Activated CD8-positive, alpha-beta memory T cell treated with anti-CD3 and anti-CD28 coated beads, Interleukin-2, amount 10 ng/mL, durations not matched to agents 7 days and 5 days (primary cell): Measurements from ENCODE around the gene NECTIN2. TPM values are rescaled to one million over a fixed set of nuclear protein-coding genes. Genes with fewer than 3 reads are reported as not detected.
A peak's percentile ranks its signal among the peaks of the same experiment; 100 is the strongest.

Source experiments
- ATAC-seq: fragments of 150-1000 bp; cut with Tn5 transposase; one replicate; pipeline ENCODE4 v1.10.0; 2021; ENCODE audit warnings: moderate library complexity
- CTCF ChIA-PET: fragments of 350-600 bp; sonication (Branson Sonifier 250); formaldehyde crosslinking; loops from one replicate; lab custom pipeline; 2021; ENCODE audit warnings: antibody characterized with exemption; lab: Charles Lee
- DNase-seq: peaks from one replicate; pipeline ENCODE4 v3.0.0-alpha.2; 2020
- H3K27ac Mint-ChIP-seq: one replicate; pipeline ENCODE4 v1.8.0; 2021; ENCODE audit warnings: mild to moderate bottlenecking, mixed read lengths
- H3K27me3 Mint-ChIP-seq: one replicate; pipeline ENCODE4 v1.8.0; 2021; ENCODE audit warnings: mixed read lengths
- H3K36me3 Mint-ChIP-seq: one replicate; pipeline ENCODE4 v1.8.0; 2021; ENCODE audit warnings: mild to moderate bottlenecking, mixed read lengths
- H3K4me1 Mint-ChIP-seq: one replicate; pipeline ENCODE4 v1.8.0; 2021; ENCODE audit warnings: mixed read lengths
- H3K4me3 Mint-ChIP-seq: one replicate; pipeline ENCODE4 v1.8.0; 2021; ENCODE audit warnings: mild to moderate bottlenecking, moderate library complexity, mixed read lengths
- H3K9me3 Mint-ChIP-seq: one replicate; pipeline ENCODE4 v1.8.0; 2022; ENCODE audit warnings: low read depth, mixed read lengths
- total RNA-seq, 2 experiments: library from RNA; stranded (reverse); gene quantifications; one replicate each; pipeline ENCODE4 v1.2.3, GENCODE V29; 2021

NECTIN2 gene
- total RNA-seq, result under 1 TPM; 0.49 to 0.67 TPM

DNA sequence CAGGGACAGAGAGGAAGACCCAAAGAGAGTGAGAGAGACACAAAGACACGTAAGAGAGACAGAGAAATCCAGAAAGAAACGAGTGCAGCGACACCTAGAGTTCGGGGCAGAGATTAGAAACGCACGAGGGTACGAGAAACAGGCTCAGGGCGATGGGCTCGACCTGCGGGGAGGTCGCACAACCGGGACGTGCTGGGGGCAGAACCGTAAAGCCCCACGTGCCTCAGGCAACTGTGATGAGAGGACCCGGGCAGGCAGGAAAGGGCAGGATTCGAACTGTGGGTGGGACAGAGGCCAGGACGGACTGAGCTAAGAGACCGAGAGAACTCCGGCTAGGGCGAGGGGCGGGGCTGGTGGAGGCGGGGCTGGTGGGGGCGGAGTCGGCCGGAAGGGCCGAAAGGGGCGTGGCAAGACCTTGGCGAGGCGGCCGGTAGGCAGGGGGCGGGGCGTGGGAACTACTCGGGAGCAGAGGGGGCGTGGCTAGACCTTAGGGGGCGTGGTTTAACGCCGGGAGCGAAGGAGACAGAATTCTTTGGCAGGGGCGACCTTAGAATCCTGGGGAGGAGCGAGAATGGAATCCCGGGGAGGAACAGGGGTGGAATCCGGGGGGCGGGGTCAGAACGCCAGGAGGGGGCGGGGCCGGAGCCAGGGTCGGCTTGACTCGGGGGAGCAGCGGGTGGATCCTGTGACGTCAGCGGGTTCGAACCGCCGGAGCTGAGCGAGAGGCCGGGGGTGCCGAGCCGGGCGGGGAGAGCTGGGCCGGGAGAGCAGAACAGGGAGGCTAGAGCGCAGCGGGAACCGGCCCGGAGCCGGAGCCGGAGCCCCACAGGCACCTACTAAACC, at the start of gene NECTIN2:
NECTIN2 (plus strand) TSS at position 686 of the 843 bp plus-strand sequence. CDS start 229 bp downstream, outside the sequence.
- Mint-ChIP-seq H3K4me1 (peaks cover 21% of the 10 kb centered on the region), H3K27ac (peak within 1 kb of the TSS; percentile 55), H3K9me3 (no peaks in the 10 kb centered on the region), H3K27me3 (peaks cover 38% of the 10 kb centered on the region), H3K4me3 (peak within 1 kb of the TSS; percentile 74), H3K36me3 (no peaks in the 10 kb centered on the region)
- CTCF ChIA-PET, result interaction anchor here (0.7 to 2.5 kb wide), 9 partner anchors 38 to 191 kb away, joined by 3 to 12 read pairs (median 4); no protein-coding TSS in a partner anchor
- peak; percentile 74 for ATAC-seq
- DNase-seq, result peak; percentile 93

GRCh38 chr19:44796701-44797115, 49.4 kb upstream of the NECTIN2 start:
- DNase-seq (no peak), ATAC-seq (no peak)
- H3K36me3 Mint-ChIP-seq, result no peaks in the 10 kb centered on the region
- H3K27me3 Mint-ChIP-seq, result no peaks in the 10 kb centered on the region
- H3K4me3 Mint-ChIP-seq, result no peak overlapping the region
- H3K4me1 Mint-ChIP-seq, result peaks cover 9% of the 10 kb centered on the region
- H3K9me3 Mint-ChIP-seq, result no peaks in the 10 kb centered on the region
- CTCF ChIA-PET, result interaction anchor here (0.8 to 2.9 kb wide), 4 partner anchors 10 to 73 kb away, joined by 4 to 10 read pairs (median 6); no protein-coding TSS in a partner anchor
- no peak overlapping the region for H3K27ac Mint-ChIP-seq

GRCh38 chr19:44799627-44800346, 46.3 kb upstream of the NECTIN2 start:
- no peaks in the 10 kb centered on the region for H3K27me3 Mint-ChIP-seq
- H3K4me3 Mint-ChIP-seq, result no peak overlapping the region
- peaks cover 9% of the 10 kb centered on the region for H3K4me1 Mint-ChIP-seq
- ATAC-seq (no peak), DNase-seq (no peak)
- H3K36me3 Mint-ChIP-seq, result no peaks in the 10 kb centered on the region
- H3K27ac Mint-ChIP-seq, result no peak overlapping the region
- CTCF ChIA-PET, result interaction anchor here (1.1 to 2.0 kb wide), 4 partner anchors 29 to 539 kb away, joined by 3 to 7 read pairs (median 5); partner anchors contain the start of gene NECTIN2
- H3K9me3 Mint-ChIP-seq, result no peaks in the 10 kb centered on the region

DNA sequence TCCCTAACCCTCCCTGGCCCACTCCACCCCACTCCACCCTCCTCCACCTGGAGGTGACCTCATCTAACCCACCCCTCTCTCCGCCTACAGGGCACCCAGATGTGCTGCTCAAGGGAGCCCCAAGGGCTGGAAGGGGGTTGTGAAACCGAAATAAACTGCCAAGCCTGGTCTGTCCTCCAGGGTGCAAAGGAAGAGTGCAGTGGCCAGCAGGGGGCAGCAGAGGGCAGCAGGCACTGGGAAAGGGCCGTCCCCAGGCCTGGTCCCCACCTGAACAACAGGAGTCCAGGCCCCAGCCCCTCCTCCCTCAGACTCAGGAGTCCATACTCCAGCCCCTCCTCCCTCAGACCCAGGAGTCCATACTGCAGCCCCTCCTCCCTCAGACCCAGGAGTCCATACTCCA, 45.6 kb upstream of the NECTIN2 start:
- Mint-ChIP-seq H3K9me3 (no peaks in the 10 kb centered on the region), H3K36me3 (no peaks in the 10 kb centered on the region), H3K4me1 (peaks cover 9% of the 10 kb centered on the region), H3K4me3 (no peak overlapping the region), H3K27ac (no peak overlapping the region), H3K27me3 (peaks cover 3% of the 10 kb centered on the region)
- peak; percentile 90 for DNase-seq
- peak; percentile 98 for ATAC-seq
- CTCF ChIA-PET, result no interaction called here

DNA sequence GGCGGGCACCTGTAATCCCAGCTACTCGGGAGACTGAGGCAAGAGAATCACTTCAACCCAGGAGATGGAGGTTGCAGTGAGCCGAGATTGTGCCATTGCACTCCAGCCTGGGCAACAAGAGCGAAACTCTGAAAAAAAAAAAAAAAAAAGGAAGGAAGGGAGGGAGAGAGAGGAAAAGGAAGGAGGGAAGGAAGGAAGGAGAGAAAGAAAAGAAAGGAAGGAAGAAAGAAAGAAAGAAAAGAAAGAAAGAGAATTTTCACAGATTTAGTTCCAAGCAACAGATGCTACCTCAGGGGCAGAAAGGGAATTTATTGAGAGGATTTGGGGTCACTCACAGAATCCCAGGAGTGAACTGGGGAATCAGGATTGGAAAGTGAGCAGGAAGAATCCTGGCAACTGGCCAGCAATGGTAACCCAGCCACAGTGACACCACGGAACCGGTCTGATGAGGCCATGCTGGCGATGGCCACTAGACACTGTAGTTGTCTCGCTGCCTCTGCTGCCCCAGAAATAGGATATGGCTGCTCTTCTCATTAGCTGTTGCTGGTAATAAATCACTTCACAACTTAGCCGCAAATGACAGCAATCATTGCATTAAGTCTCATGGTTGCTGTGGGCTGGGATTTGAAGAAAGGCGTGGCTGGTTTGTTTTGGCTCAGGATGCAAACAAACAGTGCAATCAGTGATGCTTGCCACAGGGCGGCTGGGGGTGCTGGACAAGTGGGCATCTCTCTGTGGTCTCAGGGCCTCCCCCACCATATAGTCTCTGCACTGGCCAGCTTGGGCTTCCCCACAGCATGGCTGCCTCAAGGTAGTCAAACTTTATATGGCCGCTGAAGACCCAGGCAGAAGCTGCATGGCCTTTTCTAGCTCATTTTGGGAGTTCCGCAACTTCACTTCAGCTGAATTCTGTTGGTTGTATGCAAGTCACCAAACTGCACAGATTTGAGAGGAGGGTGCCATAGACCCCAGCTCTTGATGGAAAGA, 42.4 kb upstream of the NECTIN2 start:
- no peak for DNase-seq
- ATAC-seq, result no peak
- H3K36me3 Mint-ChIP-seq, result no peaks in the 10 kb centered on the region
- H3K27ac Mint-ChIP-seq, result no peak overlapping the region
- peaks cover 10% of the 10 kb centered on the region for H3K27me3 Mint-ChIP-seq
- H3K9me3 Mint-ChIP-seq, result no peaks in the 10 kb centered on the region
- no peaks in the 10 kb centered on the region for H3K4me1 Mint-ChIP-seq
- CTCF ChIA-PET, result interaction anchor here (0.7 to 1.9 kb wide), 8 partner anchors 19 to 114 kb away, joined by 3 to 7 read pairs (median 3); partner anchors contain the start of gene NECTIN2
- H3K4me3 Mint-ChIP-seq, result no peak overlapping the region

DNA sequence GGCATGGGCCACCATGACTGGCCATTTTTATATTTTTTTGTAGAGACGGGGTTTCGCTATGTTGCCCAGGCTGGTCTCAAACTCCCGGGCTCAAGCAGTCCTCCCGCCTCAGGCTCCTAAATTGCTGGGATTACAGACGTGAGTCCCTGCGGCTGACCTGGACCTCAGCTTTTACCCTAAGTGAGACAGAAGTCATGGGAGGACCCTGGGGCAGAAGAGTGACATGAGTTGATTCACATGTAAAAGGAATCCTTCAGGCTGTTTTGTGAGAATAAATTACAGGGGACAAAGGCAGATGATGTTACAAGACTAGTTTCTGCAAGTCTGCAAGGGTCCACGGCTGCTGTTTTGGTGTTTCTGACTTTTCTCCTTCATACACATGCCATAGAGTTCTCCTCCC, 39.8 kb upstream of the NECTIN2 start:
- no peaks in the 10 kb centered on the region for H3K4me1 Mint-ChIP-seq
- no peak overlapping the region for H3K4me3 Mint-ChIP-seq
- DNase-seq (no peak), ATAC-seq (no peak)
- H3K9me3 Mint-ChIP-seq, result no peaks in the 10 kb centered on the region
- peaks cover 16% of the 10 kb centered on the region for H3K27me3 Mint-ChIP-seq
- no peaks in the 10 kb centered on the region for H3K36me3 Mint-ChIP-seq
- CTCF ChIA-PET, result interaction anchor here (1.0 kb wide), 1 partner anchor 82 kb away, joined by 4 read pairs; no protein-coding TSS in a partner anchor
- no peak overlapping the region for H3K27ac Mint-ChIP-seq

GRCh38 chr19:44807162-44807561, 38.9 kb upstream of the NECTIN2 start:
- CTCF ChIA-PET, result interaction anchor here (0.7 to 1.6 kb wide), 3 partner anchors 12 to 83 kb away, joined by 3 to 4 read pairs (median 4); partner anchors contain the start of gene NECTIN2
- Mint-ChIP-seq H3K27ac (no peak overlapping the region), H3K36me3 (no peaks in the 10 kb centered on the region), H3K4me1 (no peaks in the 10 kb centered on the region), H3K4me3 (no peak overlapping the region), H3K9me3 (no peaks in the 10 kb centered on the region), H3K27me3 (peaks cover 16% of the 10 kb centered on the region)
- no peak for DNase-seq
- ATAC-seq, result no peak

DNA sequence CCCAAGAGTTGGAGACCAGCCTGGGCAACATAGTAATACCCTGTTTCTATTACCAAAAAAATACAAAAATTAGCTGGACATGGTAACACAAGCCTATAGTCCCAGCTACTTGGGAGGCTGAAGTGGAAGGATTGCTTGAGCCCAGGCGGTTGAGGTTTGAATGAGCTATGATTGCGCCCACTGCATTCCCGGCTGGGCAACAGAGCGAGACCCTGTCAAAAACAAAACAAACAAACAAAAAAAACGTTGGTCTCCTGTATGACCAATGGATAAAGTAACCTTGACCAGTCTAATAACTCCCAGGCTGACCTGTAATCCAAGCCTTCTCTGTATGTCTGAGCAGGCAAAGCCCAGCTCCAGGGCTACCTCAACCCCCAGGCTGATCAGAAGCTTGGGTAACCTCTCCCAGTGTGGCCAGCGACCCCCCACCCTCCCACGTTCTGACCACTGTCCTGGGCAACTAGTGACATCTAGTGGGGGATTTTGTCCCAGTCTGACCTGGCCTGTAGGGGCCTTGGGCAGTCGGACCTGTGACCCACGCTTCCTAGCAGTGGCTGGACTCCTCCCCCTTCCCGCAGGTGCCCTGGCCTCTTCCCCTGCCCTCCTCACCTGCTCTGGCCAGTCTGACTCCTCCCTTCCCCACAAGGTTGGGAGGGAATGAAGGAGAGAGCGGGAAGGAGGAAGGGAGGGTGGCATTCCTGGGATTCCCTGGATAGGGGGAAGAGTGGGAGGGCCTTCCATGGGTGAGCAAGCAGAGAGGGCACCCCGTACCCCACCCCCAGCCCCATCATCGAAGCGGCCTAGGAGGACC, 38.2 kb upstream of the NECTIN2 start:
- Mint-ChIP-seq H3K9me3 (no peaks in the 10 kb centered on the region), H3K4me1 (no peaks in the 10 kb centered on the region), H3K36me3 (no peaks in the 10 kb centered on the region), H3K4me3 (no peak overlapping the region), H3K27ac (no peak overlapping the region), H3K27me3 (peaks cover 16% of the 10 kb centered on the region)
- DNase-seq (no peak), ATAC-seq (no peak)
- CTCF ChIA-PET, result interaction anchor here (0.7 to 1.6 kb wide), 3 partner anchors 12 to 151 kb away, joined by 3 to 4 read pairs (median 3); partner anchors contain the start of gene NECTIN2

DNA sequence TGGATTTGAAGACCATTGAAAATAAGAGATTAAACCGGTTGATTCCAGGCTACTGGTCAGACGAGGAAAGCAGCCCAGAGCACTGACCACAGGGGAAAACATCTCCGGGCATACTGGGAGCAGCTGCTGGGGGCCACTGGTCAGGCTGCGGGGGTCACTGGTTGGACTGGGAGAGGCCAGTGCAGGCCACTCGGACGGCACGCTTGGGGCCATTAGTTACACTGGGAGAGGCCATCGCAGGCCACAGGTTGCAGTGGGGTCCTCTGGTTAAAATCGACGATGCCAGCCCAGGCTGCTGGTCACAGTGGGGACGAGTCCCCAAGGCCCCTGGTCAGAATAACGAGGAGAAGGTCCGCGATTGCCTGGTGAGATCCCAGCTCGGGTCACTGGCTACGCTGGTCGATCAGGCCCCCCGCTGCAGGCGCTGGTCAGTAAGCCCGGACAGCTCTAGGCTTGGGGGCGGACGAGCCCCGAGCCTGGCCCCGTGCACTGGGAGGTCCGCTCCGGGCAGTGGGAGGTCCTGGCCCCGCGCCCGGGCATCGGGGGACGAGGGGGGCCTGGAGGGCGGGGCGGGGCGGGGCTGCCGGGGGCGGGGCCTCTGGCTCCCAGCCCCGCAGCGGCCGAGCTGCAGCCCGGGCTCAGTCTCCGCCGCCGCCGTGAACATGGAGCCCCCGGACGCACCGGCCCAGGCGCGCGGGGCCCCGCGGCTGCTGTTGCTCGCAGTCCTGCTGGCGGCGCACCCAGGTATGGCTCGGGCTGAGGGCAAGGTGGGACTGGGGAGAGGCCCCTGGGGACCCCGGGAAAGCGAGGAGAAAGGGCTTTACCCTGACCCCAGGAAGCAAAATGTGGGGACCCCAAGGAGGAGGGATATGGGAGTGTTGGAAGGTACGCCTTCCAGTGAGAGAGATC, 37.4 kb upstream of the NECTIN2 start, which contains the start of gene BCAM:
BCAM (plus strand) TSS at position 641 of the 909 bp plus-strand sequence; CDS start at position 663, 22 bp downstream.
- no peaks in the 10 kb centered on the region for H3K36me3 Mint-ChIP-seq
- CTCF ChIA-PET, result interaction anchor here (0.9 to 1.6 kb wide), 2 partner anchors 38 to 152 kb away, joined by 3 read pairs; partner anchors contain the start of gene NECTIN2
- no peaks in the 10 kb centered on the region for H3K9me3 Mint-ChIP-seq
- H3K27ac Mint-ChIP-seq, result no peak within 1 kb of the TSS
- no peak within 1 kb of the TSS for H3K4me3 Mint-ChIP-seq
- no peak for DNase-seq
- no peak for ATAC-seq
- H3K27me3 Mint-ChIP-seq, result peaks cover 16% of the 10 kb centered on the region
- H3K4me1 Mint-ChIP-seq, result no peaks in the 10 kb centered on the region

DNA sequence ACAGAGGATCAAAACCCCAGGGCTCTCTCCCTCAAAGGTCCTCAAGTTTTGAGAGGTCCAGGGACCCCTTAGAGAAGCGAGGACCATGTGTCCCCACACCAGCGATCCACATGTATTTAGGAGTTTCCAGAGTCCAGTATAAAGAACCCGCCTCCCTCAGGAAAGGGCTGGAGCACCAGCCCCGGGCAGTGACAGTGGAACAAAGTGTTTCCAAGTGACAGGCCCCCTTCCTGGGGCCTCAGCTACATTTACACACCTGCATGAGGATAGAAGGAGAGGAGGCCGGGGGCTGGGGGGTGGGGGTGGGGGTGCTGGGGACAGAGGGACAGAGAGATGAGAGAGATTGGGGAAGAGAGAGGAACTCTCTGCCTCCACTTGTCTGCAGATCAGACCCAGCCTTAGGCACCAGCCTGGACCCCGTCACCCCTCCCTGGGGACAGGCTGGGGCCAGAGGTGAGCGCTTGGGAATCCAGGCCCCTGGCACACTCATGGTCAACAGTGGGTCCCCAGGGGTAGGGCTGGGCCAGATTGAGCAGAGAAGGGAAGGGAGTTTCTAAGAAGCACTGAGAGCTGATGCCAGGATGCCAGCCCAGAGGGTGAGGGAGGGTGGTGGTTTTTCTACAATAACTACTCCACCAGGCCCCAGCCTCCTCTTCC, 36.4 kb upstream of the NECTIN2 start:
- Mint-ChIP-seq H3K9me3 (no peaks in the 10 kb centered on the region), H3K27ac (no peak overlapping the region), H3K27me3 (peaks cover 16% of the 10 kb centered on the region), H3K36me3 (no peaks in the 10 kb centered on the region), H3K4me3 (no peak overlapping the region), H3K4me1 (no peaks in the 10 kb centered on the region)
- DNase-seq (no peak), ATAC-seq (no peak)
- CTCF ChIA-PET, result no interaction called here
